Testis (tissue), 2 donors: ENCODE results near the gene KRTAP10-8.

Experiments used
- CTCF ChIP-seq, 3 experiments: fragments of 450-650 bp in 2 of 3; fragments of 200-600 bp in 1 of 3; sonication (generic) in 1 of 3; IDR thresholded peaks; one replicate each; pipeline ENCODE4 v1.5.1; 2016 to 2019; ENCODE audit warnings: antibody characterized with exemption in 3 of 3, mild to moderate bottlenecking in 2 of 3, moderate library complexity in 1 of 3
- POLR2A ChIP-seq: fragments of 450-650 bp; IDR thresholded peaks from one replicate; pipeline ENCODE4 v1.6.1; 2017; ENCODE audit warnings: antibody characterized with exemption, mild to moderate bottlenecking, moderate library complexity

GRCh38 chr21:44653656-44654575 is 42.0 kb downstream of the KRTAP10-8 start:
- TF ChIP-seq CTCF (IDR thresholded peaks at IDR 0.05) (no peak), POLR2A (no peak)
